Ishikawa (cell line): Measurements from ENCODE around the gene DET1.

Experiments used
- CREB1 ChIP-seq: IDR thresholded peaks from 2 replicates; pipeline ENCODE4 v1.6.1; 2012; ENCODE audit warnings: low read depth
- EP300 ChIP-seq: IDR thresholded peaks from 2 replicates; pipeline ENCODE4 v1.6.1; 2012; ENCODE audit warnings: borderline replicate concordance
- RAD21 ChIP-seq: IDR thresholded peaks from 2 replicates; pipeline ENCODE4 v1.6.1; 2012; ENCODE audit warnings: low read depth
- REST ChIP-seq: IDR thresholded peaks from 2 replicates; pipeline ENCODE4 v1.6.1; 2012; ENCODE audit warnings: low read depth, mild to moderate bottlenecking
- YY1 ChIP-seq: IDR thresholded peaks from 2 replicates; pipeline ENCODE4 v1.6.1; 2012; ENCODE audit warnings: low read depth
- ZBTB7A ChIP-seq: IDR thresholded peaks from 2 replicates; pipeline ENCODE4 v1.6.1; 2012; ENCODE audit warnings: low read depth
- TF ChIP-seq, protein P1 (sequence below): IDR thresholded peaks from 2 replicates; pipeline ENCODE4 v1.6.1; 2012
- TF ChIP-seq, protein P2 (sequence below): IDR thresholded peaks from 2 replicates; pipeline ENCODE4 v1.6.1; 2012

DNA sequence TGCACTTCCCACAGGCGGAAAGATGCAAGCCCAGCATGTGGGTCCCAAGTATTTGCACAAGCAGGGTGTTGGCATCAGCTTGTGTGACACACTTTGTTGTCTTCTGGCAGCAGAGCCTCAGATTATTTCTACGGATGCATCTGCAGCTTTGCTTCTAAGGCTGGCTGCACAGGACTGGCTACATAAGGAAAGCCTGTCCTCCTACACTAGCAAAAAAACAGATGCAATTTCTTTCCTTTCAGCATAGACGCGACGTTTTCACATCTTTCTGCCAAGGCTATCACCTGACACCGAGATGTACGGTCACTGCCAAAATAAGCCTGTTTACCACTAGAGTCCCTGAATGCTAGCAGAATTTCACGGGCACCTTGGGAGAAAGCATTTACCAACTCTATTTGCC, 65.5 kb downstream of the DET1 start:
- TF ChIP-seq, protein P1, sequence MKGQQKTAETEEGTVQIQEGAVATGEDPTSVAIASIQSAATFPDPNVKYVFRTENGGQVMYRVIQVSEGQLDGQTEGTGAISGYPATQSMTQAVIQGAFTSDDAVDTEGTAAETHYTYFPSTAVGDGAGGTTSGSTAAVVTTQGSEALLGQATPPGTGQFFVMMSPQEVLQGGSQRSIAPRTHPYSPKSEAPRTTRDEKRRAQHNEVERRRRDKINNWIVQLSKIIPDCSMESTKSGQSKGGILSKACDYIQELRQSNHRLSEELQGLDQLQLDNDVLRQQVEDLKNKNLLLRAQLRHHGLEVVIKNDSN = no peak
- TF ChIP-seq RAD21 = no peak
- no peak for TF ChIP-seq REST
- no peak for TF ChIP-seq ZBTB7A
- TF ChIP-seq, protein P2, sequence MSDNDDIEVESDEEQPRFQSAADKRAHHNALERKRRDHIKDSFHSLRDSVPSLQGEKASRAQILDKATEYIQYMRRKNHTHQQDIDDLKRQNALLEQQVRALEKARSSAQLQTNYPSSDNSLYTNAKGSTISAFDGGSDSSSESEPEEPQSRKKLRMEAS = no peak
- no peak for TF ChIP-seq CREB1
- TF ChIP-seq YY1 = no peak
- no peak for TF ChIP-seq EP300
